Lower leg skin (tissue), 3 donors: ENCODE results near the gene ATP9B.

ENCODE experiments used
- CTCF ChIP-seq, 3 donors: fragments of 450-650 bp; IDR thresholded peaks; one replicate each; pipeline ENCODE4 v1.5.1; 2016; ENCODE audit warnings: antibody characterized with exemption in 3 of 3, mild to moderate bottlenecking in 3 of 3, moderate library complexity in 2 of 3
- POLR2A ChIP-seq, 2 donors: fragments of 450-650 bp; IDR thresholded peaks; one replicate each; pipeline ENCODE4 v1.6.1; 2016 to 2017; ENCODE audit warnings: antibody characterized with exemption in 2 of 2, mild to moderate bottlenecking in 1 of 2, moderate library complexity in 1 of 2

GRCh38 chr18:79260510-79260909, 191.3 kb downstream of the ATP9B start:
- TF ChIP-seq CTCF (IDR thresholded peaks at IDR 0.05) (no peak), POLR2A (IDR thresholded peaks at IDR 0.05) (no peak)
